GM23248 (cell line): Measurements from ENCODE around the gene AKAP11. TPM values are rescaled to one million over a fixed set of nuclear protein-coding genes. Genes with fewer than 3 reads are reported as not detected.

Experiments
- DNase-seq: peaks from one replicate; pipeline ENCODE4 v3.0.0-alpha.2; 2015
- H2AFZ ChIP-seq: fragments of 200-600 bp; sonication (generic); 2 replicates; pipeline ENCODE4 v1.6.1; 2016; ENCODE audit warnings: antibody characterized with exemption
- H3F3A ChIP-seq: fragments of 200-600 bp; sonication (generic); 2 replicates; pipeline ENCODE4 v1.6.1; 2016; ENCODE audit warnings: mild to moderate bottlenecking, antibody characterized with exemption, mixed run types; ENCODE audit not compliant: insufficient read depth
- H3K27ac ChIP-seq: fragments of 200-600 bp; sonication (generic); 2 replicates; pipeline ENCODE4 v1.5.1; 2016; ENCODE audit warnings: mild to moderate bottlenecking
- H3K27me3 ChIP-seq: fragments of 200-600 bp; sonication (generic); replicated peaks from 2 replicates; pipeline ENCODE4 v1.6.1; 2016; ENCODE audit warnings: mild to moderate bottlenecking; ENCODE audit not compliant: insufficient read depth
- H3K36me3 ChIP-seq: fragments of 200-600 bp; sonication (generic); 2 replicates; pipeline ENCODE4 v1.6.1; 2016; ENCODE audit warnings: low read depth, mild to moderate bottlenecking
- H3K4me1 ChIP-seq: fragments of 200-600 bp; sonication (generic); 2 replicates; pipeline ENCODE4 v1.6.1; 2016; ENCODE audit warnings: mild to moderate bottlenecking; ENCODE audit not compliant: insufficient read depth
- H3K4me2 ChIP-seq: fragments of 200-600 bp; sonication (generic); one replicate; pipeline ENCODE4 v1.6.1; 2016; ENCODE audit warnings: mild to moderate bottlenecking; ENCODE audit not compliant: unreplicated experiment
- H3K4me3 ChIP-seq: fragments of 200-600 bp; sonication (generic); 2 replicates; pipeline ENCODE4 v1.5.1; 2016; ENCODE audit warnings: mild to moderate bottlenecking
- H3K79me2 ChIP-seq: fragments of 200-600 bp; sonication (generic); 2 replicates; pipeline ENCODE4 v1.6.1; 2016; ENCODE audit warnings: mild to moderate bottlenecking; ENCODE audit not compliant: insufficient read depth
- H3K9ac ChIP-seq: fragments of 200-600 bp; sonication (generic); 2 replicates; pipeline ENCODE4 v1.6.1; 2016; ENCODE audit warnings: mild to moderate bottlenecking
- H3K9me2 ChIP-seq: fragments of 200-600 bp; sonication (generic); 2 replicates; pipeline ENCODE4 v1.6.1; 2016; ENCODE audit warnings: mixed run types, mild to moderate bottlenecking, moderate library complexity; ENCODE audit not compliant: insufficient read depth
- H3K9me3 ChIP-seq: fragments of 200-600 bp; sonication (generic); one replicate; pipeline ENCODE4 v1.6.1; 2017; ENCODE audit warnings: low read depth
- H4K20me1 ChIP-seq: fragments of 200-600 bp; sonication (generic); 2 replicates; pipeline ENCODE4 v1.6.0; 2016; ENCODE audit not compliant: insufficient read depth
- EZH2 ChIP-seq: fragments of 200-600 bp; sonication (generic); IDR thresholded peaks from 2 replicates; pipeline ENCODE4 v1.6.1; 2018; ENCODE audit warnings: antibody characterized with exemption, mild to moderate bottlenecking; ENCODE audit not compliant: insufficient read depth, poor library complexity, severe bottlenecking
- EZH2phosphoT487 ChIP-seq: fragments of 200-600 bp; sonication (generic); IDR thresholded peaks from 2 replicates; pipeline ENCODE4 v1.6.1; 2018; ENCODE audit warnings: antibody characterized with exemption, moderate library complexity, mild to moderate bottlenecking, low read depth; ENCODE audit not compliant: insufficient read depth
- WGBS, 2 experiments: methylation state at CpG; one replicate each; pipeline ENCODE4 v1.1.6; 2015 to 2017; ENCODE audit warnings: low lambda C conversion rate in 2 of 2, low coverage in 1 of 2; ENCODE audit errors: missing lambda C conversion rate in 2 of 2; 5-methylcytosine and 5-hydroxymethylcytosine counted together
- in situ Hi-C: fragments of 300-500 bp; cut with MboI; formaldehyde crosslinking; loops from 2 replicates; pipeline ENCODE4 v1.15.0; 2020
- polyA plus RNA-seq: library from polyadenylated mRNA; unstranded; fragments of >200 nt; fragmentation: Nextera tagmentation; extraction: Ambion mirVana; gene quantifications from 2 replicates; pipeline ENCODE4 v1.2.1, GENCODE V29; 2016
- total RNA-seq: library from RNA; depleted of rRNA; stranded (reverse); fragments of >200 nt; shearing (Covaris generic); gene quantifications from 2 replicates; pipeline ENCODE4 v1.2.3, GENCODE V29; 2014

The AKAP11 gene
- total and polyA plus RNA-seq, 2 experiments from 2014 or later = 5.3 to 25.3 TPM

DNA sequence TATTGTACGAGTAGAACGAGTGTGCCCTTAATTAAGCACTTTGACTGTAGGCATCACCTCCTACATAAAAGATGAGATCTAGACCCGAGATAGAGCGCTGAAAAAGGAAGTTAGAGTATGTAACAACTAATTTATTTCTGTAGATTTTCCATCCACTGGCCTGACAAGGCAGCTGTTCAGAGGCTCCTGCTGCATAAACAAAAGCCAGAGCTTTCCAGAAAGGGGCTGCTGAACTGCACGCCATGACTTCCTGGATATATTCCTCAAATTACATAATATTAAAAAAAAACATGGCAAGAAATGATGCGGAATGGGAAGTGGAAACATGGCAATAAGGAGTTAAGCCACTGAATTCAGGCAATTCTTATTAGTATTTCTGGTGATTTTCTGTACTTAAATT, 89.7 kb downstream of the AKAP11 start:
- DNase-seq = no peak

DNA sequence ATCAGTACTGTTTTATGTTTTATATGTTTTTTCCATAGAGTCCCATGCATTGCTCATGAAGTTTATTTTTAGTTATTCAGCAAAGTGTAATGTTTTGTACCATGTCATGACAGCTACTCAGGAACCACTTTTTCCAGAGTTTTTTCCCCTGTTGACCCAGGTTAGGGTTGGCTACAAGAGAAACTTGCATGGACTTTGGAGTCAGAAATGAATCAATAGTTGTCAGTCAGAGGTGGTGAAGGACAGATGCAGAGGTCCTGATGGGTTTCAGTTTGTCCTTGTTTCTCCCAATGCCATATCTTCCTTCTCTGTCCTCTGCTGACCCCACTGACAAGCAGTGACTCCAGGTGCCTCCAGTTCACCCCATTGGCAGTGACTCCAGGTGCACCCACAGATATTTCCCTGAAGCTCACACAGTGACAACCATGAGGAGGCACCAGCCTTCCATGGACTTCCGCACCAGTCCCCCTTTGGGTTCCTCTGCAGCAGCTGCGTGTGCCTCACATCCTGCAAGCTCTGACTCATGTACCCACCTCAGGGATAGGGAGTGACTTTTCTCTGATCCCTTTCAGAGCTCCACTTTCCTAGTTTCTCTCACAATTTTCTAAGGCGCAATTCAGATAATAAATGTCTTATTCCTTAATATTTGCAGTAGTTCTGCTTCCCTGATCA, 92.1 kb downstream of the AKAP11 start:
- Histone ChIP-seq H4K20me1 (no peaks in the 10 kb centered on the region), H3K9me2 (no peaks in the 10 kb centered on the region), H3K9me3 (no peaks in the 10 kb centered on the region), H3K79me2 (no peaks in the 10 kb centered on the region), H3K27me3 (no peaks in the 10 kb centered on the region), H3F3A (no peaks in the 10 kb centered on the region), H3K4me2 (no peak overlapping the region), H3K27ac (no peak overlapping the region), H3K36me3 (no peaks in the 10 kb centered on the region), H3K9ac (no peak overlapping the region), H3K4me3 (no peak overlapping the region), H3K4me1 (no peaks in the 10 kb centered on the region), H2AFZ (no peak overlapping the region)
- TF ChIP-seq EZH2phosphoT487 (no peak), EZH2 (no peak)
- 36 to 39% methylated on average over 3 of the region's 3 CpGs for WGBS, 2 experiments
- in situ Hi-C loops = no loop called here
- peak; percentile 38 for DNase-seq

More for the DNA sequence above, 89.7 kb downstream of the AKAP11 start:
- in situ Hi-C loops = no loop called here
- H3K36me3 ChIP-seq = no peaks in the 10 kb centered on the region
- no peaks in the 10 kb centered on the region for H4K20me1 ChIP-seq
- H3K9ac ChIP-seq = no peak overlapping the region
- no peaks in the 10 kb centered on the region for H3K79me2 ChIP-seq
- TF ChIP-seq EZH2 = no peak
- TF ChIP-seq EZH2phosphoT487 = no peak
- no peaks in the 10 kb centered on the region for H3K9me3 ChIP-seq
- no peak overlapping the region for H3K4me2 ChIP-seq
- no peaks in the 10 kb centered on the region for H3F3A ChIP-seq
- no peak overlapping the region for H3K4me3 ChIP-seq
- no peak overlapping the region for H3K27ac ChIP-seq
- peaks cover 5% of the 10 kb centered on the region; the same call in 1 of the 2 replicates for H3K27me3 ChIP-seq
- H2AFZ ChIP-seq = no peak overlapping the region
- H3K4me1 ChIP-seq = no peaks in the 10 kb centered on the region
- H3K9me2 ChIP-seq = no peaks in the 10 kb centered on the region
- WGBS, 2 experiments = 49 to 57% methylated on average over 6 of the region's 6 CpGs

- no peak overlapping the region for H3K9ac ChIP-seq
- no peaks in the 10 kb centered on the region for H3F3A ChIP-seq
- H3K79me2 ChIP-seq = no peaks in the 10 kb centered on the region
- 0% methylated on average over 2 of the region's 2 CpGs for WGBS, 2 experiments
- H3K4me2 ChIP-seq = no peak overlapping the region
- H3K9me3 ChIP-seq = no peaks in the 10 kb centered on the region
- no peaks in the 10 kb centered on the region for H3K9me2 ChIP-seq
- no peaks in the 10 kb centered on the region for H3K27me3 ChIP-seq
- H3K36me3 ChIP-seq = no peaks in the 10 kb centered on the region
- in situ Hi-C loops = no loop called here
- H3K27ac ChIP-seq = no peak overlapping the region
- TF ChIP-seq EZH2phosphoT487 = no peak
- no peak for TF ChIP-seq EZH2
- no peak overlapping the region for H3K4me3 ChIP-seq
- DNase-seq = no peak
- H3K4me1 ChIP-seq = no peaks in the 10 kb centered on the region
- no peaks in the 10 kb centered on the region for H4K20me1 ChIP-seq
- H2AFZ ChIP-seq = no peak overlapping the region
These were observed 92.7 kb downstream of the AKAP11 start for GRCh38 chr13:42364613-42365000.

- Histone ChIP-seq H3K36me3 (no peaks in the 10 kb centered on the region), H4K20me1 (no peaks in the 10 kb centered on the region), H2AFZ (no peak overlapping the region), H3K9me3 (no peaks in the 10 kb centered on the region), H3K79me2 (no peaks in the 10 kb centered on the region), H3K4me3 (no peak overlapping the region), H3K9me2 (no peaks in the 10 kb centered on the region), H3K4me2 (no peak overlapping the region), H3K27me3 (no peaks in the 10 kb centered on the region), H3K27ac (no peak overlapping the region), H3F3A (no peaks in the 10 kb centered on the region), H3K4me1 (no peaks in the 10 kb centered on the region), H3K9ac (no peak overlapping the region)
- no peak for DNase-seq
- in situ Hi-C loops = no loop called here
- 64 to 69% methylated on average over 2 of the region's 2 CpGs for WGBS, 2 experiments
- TF ChIP-seq EZH2 = no peak
- TF ChIP-seq EZH2phosphoT487 = no peak
These were observed 95.9 kb downstream of the AKAP11 start for GRCh38 chr13:42367831-42368230.
